ENCODE data around the gene HNRNPUL1.

DNA sequence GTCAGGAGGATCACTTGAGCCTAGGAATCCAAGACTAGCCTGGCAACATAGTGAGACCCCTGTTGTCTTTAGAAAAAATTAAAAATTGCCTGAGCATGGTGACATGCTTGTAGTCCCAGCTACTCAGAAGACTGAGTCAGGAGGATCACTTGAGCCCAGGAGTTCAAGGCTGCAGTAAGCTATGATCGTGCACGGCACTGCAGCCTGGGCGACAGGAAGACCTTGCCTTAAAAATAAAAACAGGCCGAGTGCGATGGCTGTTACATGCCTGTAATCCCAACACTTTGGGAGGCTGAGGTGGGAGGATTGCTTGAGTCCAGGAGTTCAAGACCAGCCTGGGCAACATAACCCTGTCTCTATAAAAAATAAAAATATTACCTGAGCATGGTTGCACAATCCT, 5.4 kb downstream of the HNRNPUL1 start:
- TF ChIP-seq, protein P1, sequence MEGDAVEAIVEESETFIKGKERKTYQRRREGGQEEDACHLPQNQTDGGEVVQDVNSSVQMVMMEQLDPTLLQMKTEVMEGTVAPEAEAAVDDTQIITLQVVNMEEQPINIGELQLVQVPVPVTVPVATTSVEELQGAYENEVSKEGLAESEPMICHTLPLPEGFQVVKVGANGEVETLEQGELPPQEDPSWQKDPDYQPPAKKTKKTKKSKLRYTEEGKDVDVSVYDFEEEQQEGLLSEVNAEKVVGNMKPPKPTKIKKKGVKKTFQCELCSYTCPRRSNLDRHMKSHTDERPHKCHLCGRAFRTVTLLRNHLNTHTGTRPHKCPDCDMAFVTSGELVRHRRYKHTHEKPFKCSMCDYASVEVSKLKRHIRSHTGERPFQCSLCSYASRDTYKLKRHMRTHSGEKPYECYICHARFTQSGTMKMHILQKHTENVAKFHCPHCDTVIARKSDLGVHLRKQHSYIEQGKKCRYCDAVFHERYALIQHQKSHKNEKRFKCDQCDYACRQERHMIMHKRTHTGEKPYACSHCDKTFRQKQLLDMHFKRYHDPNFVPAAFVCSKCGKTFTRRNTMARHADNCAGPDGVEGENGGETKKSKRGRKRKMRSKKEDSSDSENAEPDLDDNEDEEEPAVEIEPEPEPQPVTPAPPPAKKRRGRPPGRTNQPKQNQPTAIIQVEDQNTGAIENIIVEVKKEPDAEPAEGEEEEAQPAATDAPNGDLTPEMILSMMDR (IDR thresholded peaks at IDR 0.05), result no peak
- no peak for TF ChIP-seq POLR2A (IDR thresholded peaks at IDR 0.05)

Measured in body of pancreas (tissue), 4 donors.